ENCODE measurements around the gene SORCS2.

The SORCS2 gene

DNA sequence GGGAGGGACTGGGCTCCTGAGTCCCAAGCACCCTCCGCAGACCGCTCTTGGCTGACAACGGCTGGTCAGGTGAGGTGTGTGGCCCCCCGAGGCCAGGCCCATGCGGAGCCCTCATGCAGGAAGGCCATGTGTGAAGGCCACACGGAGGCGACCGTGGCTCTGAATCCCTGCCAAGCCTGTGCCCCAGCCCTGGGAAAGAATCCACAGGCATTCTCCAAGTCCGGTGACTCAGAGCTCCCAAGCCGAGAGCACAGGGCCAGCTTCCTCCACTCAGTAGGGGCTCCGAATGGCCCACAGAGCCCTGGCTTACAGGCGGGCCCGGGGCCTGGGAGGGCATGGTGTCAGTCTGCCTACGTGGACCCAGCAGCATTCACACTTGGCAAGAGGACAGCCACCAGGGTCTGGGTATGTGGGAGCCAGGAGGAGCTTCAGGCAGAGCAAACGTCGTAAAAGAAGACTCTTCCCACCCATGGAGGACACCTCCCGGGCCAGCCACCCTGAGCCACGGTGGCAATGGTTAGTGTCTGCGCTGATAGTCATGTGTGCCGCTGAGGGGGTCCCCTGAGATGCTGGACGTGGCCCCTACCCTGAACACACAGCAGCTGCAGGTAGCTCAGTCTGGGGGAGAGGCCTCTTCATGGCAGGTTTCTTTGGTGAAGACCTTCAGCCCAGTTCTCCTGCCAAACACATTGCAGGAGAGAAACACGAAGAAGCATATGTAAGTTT, 136.7 kb downstream of the SORCS2 start:
- DNase-seq, result no peak

DNA sequence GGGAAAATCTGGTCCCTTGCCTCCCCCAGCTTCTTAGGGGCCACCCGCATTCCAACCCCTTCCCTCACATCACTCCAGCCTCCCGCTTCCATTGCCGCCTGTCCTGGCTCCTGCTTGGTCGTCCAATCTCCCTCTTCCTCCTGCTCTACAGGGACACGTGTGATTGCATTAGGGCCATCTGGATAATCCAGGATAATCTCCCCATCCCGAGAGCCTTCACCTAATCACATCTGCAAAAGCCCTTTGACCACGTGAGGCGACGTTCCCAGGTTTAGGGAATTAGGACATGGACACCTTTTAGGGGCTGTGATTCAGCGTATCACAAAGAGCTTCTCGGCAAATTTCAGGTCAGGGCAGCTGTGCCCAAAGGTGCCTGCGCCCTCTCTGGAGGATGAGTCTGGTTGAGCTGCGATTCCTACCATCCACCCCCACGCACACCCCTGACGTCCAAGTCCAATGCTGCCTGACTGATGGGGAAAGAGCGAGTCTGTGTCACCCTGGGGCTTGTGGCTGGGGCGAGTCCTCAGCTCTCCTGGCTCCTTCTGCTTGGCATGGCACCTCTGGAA, 137.8 kb downstream of the SORCS2 start:
- DNase-seq, result no peak

DNA sequence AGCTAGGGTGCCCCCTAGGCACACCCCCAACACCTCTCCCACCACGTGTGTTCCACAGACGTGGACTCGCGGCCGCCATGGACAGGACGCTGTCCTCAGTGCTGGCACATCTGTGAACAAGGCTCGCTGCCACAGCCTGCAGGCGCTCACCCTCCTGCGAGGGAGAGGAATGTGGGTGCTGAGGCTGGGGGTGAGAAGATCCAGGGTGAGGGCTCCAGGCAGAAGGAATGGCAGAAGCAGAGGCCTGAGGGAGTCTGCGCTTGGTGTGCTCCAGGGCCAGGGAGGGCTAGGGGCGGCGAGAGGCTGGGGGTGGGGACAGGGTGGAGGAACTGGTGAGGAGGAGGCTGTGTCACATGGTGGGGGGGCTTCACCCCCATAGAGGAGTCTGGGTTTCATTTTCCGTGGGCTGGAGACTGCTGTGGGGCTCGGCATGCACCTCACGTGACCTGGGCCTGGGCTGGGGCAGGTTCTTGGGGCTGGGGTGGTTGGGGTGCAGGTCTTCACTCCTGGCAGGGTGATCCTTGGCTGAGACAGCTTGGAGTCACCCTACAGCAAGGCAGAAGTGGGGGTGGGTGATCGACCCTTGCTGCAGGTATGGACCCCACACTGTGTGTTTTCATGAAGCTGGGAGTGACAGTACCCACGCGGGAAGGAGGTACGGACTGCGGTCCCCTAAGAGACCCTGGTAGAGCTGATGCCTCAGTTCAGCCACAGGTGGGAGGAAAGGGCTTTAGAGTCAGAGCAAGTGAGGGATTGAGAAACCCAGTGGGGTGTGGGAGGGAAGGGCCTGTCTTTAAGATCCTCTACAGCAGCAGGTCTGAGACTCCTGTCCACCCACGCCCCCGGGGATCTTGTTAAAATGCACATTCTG, 138.7 kb downstream of the SORCS2 start:
- DNase-seq, result no peak

DNA sequence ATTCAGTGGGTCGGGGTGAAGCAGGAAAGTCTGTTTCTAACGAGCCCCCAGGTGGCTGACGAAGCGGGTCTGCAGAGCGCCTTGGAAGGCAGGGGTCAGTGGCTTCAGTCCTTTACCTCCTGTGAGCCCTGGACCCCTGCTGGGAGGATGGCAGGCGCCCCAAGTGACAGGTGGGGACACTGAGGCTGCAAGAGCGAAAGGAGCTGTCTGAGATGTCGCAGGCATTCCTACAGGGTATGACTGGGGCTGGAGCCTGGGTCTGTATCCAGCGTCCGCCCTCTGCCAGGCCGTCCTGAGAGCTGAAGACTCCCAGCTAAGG, 139.3 kb downstream of the SORCS2 start:
- DNase-seq, result no peak

DNA sequence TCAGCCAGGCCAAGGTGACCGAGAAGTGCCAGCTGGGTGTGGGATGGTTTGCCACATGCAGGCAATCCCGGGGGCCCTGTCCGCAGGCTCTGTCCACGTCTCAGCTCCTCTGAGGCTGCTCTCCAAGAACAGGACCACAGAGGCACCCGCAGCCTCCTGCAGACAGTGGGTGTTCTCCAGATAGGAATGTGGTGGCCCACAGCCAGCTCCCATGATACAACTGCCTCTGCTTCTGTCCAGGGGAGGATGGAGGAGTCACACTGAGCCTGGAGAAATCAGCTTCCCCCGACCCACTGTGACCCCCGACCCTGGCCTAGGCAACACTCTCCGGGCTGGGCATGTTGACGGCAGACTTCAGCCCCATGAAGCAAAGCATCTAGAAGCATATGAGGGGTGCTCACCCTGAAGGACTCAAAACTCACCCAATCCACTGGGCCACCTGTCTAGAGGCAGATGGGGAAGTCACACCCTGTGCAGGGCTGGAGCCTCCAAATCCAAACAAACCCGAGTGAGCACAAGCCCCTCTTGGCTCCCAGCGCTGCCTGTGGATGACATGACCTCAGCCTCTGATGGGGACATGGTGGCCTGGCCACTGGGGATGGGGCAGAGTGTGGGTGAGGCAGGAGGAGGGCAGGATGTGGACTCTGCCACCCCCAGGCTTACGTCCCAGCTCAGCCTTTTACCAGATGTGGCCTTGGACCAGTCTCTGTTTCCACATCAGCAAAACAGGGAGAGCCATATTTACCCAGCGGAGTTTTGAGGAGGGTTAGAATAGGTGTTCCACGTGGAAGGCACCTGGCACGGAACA, 140.1 kb downstream of the SORCS2 start:
- no peak for DNase-seq

DNA sequence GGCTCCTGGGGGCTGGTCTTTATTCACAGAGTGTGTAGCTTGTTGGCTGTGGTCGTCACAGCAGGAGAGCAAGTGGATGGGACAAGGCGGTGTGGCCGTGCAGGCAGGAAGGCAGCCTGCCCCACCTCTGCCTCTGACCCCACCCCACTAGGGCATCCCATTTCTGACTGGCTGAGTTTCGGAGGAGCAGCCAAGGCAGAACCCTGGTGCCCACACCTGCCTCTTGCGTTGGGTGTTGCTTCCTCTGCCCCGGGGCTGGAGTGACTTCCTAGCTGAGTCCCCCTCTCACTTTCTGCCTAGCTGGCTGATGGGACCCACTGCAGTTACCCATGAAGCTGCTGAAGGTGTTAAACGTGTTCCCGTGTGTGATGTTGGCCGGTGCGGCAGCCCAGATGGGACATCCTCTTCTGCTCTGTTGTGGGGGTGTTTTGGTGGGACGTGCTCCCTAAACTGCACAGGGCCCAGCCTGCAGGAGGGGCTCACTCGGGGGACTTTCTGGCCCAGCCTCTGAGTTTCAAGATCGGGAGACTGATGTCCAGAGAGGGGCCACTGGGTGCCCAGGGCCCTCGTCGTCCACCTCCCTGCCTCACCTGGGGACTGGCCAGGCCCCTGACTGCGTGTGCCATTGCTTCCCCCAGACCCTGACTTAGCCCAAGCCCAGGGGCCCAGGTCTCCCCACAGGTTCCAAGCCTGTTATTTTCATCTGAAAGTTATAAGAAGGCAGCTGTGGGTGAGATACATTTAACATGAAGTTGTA, 140.9 kb downstream of the SORCS2 start:
- no peak for DNase-seq

DNA sequence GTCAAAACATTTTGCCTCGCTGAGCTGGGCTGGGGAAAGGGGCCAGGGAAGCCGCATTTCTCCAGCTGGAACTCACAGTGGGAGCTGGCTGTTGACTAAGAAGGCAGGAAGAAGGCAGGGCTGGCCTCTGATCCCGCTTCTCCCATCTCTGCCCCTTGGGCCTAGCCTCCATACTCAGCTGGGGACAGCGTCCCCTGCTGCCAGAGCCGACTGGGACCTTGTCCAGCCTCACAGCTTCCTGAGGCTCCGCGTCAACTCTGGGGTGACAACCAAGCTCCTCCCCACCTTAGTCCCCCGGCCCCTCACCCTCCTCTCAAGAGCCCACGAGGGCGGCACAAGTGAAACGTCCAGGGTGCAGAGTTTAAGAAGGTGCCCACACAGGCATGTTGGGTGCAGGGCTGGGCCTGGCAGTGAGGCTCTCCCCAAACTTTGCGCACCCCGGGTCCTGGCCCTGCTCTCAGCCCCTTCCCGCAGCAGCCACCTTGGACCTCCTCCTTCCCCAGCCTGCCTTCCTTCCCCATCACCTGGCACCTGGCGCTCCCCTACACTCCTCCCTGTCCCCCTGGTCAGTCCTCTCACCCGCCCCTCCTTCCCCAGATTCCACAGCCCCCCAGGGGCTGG, 141.6 kb downstream of the SORCS2 start:
- no peak for DNase-seq

DNA sequence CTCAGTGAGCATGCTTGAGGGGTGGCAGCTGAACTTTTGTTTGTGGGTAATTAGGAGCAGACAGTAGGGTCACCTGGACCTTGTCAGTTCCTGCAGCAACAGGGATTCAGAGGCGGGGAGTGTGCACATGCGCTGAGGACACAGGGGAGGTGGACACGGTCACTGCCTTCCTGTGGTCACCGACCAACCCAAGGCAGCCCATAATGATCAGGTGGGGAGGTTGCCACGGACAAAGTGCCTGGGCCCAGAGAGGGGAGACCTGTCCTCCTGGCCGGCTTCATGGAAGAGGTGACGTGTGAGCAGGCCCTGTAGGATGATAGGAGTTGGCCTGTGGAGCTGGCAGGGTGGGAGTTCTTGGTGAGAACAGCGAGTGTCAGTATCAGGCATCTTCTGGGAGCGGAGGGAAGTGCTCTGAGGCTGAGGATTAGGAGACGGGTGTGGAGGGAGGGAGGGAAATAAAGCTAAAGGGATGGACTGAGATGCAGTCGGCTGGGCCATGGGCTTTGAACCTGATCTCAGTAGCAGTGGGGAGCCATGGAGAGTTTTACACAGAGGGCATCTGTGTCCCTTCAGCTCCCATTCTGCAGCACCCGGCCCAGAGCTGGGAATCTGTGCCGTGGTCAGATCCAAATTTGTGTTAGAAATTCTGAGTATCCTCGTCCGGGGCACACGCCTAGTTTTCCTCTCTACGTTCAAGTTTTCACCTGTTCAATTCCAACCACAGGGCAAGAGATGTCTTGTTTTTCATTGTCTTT, 142.4 kb downstream of the SORCS2 start:
- DNase-seq, result no peak

DNA sequence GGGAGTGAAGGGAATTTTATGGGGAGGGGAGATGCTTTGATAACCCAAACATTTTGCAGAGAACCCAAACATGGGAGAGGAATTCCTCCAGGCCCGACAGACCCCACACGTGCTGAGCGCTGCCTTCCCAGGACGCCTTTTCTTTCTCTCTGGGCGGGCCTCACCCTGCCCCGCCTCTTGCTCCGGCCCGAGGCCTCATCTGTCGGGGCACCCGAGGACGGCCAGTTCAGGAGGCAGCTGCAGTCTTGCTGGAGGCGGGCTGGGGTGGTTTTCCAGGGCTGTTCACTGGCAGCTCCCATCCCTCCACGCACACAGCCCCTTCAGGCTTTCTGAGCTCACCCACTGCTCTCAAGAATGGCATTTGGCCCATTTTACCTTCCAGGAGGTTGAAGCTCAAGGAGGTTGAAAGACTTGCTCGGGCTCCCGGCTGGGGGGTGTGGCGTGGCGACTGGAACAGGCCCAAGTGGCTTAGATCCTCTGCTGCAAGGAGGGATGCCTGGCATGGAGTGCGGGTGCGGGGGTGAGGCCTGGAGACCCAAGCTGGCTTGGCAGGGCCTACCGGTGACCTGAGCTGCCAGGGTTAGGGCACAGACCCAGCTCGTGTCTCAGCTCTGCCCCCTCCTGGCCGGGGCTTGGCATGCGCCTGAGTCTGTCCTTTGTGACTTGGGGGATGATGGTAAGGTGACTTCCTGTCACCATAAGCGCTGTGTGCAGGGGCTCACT, 143.2 kb downstream of the SORCS2 start:
- DNase-seq, result peak; percentile 12 to 22

DNA sequence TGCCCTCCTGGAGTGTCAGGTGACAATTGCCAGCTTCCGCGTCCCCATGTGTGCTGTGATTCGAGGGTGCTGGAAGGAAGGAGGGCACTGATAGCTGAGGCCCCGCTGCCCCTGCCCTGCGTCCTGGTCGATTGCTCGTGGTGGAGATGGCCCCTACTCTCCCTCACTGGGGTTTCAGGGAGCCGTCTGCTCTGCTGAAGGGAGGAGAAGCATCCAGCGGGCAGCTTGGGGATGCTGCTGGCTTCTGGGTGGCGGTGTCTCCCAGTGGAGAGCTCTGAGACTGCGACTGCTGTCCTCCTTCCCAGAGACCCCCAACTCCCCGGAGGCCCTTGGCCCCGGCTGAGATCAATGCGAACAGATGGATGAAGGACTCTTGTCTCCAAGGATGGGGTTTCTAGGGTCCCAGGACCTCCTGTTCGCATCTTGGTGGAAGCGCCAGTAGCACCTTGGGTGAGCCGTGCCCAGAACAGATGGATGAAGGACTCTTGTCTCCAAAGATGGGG, 143.8 kb downstream of the SORCS2 start:
- DNase-seq, result no peak

DNA sequence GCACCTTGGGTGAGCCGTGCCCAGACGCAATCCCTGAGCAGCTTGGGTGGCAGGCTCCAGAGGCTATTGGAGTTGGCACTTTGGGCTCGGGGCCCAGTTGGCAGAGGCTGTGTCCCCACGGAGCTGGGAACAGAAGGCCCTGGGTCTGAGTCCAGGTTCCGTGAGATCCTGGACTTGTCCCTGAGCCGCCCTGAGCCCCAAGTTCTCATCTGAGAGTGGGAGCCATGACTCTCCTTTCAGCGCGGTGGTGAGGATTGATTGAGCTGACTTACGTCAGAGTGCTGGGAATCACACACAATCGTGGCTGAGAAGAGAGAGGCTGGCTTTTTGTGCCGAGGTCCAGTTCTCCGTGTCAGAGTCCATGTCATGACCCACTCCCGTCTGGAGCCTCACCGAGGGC, 144.4 kb downstream of the SORCS2 start:
- no peak for DNase-seq

DNA sequence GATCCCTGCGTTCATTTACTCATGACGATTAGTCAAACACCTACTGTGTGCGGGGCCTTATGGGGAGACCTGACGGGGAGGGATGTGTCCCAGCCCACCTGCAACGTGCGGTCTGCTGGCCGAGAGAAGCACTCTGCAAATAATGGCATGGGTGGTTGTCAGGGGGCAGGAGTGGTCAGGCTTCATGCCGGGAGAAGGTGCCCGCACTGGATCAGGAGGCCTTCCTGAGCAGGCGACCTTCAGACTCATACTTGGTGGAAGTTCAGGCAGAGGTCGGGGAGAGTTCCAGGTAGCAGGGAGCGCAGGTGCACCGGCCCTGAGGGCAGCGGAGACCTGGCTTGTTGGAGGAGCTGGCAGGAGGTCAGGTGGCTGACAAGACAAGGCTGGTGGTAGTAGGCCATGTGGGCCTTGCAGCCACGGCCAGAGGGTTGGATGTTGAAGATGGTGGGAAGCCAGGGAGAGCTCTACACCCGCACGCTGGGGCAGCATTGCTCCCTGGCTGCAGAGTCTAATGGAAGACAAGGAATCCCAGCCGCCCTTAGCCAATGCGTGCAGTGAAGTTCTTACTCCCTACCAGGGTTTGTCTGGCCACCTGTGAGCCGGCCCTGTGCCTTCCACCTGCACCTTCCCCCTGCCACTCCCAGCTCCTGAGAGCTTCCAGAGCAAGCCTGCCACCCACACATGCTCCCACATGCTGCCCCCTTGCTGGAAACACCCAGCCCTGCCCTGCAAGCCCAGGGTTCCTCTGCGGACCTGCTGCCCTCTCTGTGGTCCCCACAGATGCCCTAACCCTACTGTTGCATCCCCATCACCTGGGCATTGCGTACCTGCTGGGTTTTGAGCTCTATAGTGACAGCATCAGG, 145.1 kb downstream of the SORCS2 start:
- no peak for DNase-seq

DNA sequence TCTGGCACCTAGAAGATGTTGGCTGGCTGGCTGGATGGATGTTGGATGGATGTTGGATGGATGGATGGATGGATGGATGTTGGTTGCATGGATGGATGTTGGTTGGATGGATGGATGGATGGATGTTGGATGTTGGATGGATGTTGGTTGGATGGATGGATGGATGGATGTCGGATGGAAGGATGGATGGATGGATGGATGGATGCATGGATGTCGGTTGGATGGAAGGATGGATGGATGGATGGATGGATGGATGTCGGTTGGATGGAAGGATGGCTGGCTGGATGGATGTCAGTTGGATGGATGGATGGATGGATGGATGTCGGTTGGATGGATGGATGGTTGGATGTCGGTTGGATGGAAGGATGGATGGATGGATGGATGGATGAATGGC, 145.7 kb downstream of the SORCS2 start:
- no peak for DNase-seq

DNA sequence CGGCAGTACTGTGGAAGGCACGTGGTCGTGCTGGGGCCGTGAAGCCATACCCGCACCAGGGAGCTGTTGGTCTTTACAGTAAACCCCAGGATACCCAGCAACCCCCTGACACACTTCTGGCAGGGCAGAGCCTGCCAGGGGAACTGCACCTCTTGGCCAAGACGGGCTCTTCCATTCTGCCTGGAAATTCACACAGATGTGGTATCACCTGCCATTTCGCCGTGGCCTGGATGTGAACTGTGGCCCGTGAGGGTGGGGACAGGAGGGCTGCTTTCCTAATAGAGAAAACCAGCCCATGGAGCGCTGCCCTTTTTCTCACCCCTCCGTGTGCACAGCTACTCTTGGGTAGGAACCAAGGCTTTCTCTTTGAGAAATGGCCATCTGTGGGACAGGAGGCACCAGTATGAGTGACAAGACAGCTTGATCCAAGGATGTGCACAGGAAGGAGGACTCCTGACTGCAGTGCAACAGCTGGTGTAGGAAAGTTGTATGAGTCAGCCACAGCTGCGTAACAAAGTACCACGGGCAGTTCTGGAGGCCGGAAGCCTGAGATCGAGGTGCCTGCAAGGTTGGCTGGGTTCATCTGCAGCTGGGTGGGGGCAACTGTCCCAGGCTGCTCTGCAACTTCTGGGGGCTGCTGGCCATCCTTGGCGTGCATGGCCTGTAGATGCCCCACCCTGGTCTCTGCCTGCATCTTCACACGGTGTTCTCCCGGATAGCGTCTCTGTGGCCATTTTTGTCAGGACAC, 146.7 kb downstream of the SORCS2 start:
- no peak for DNase-seq

DNA sequence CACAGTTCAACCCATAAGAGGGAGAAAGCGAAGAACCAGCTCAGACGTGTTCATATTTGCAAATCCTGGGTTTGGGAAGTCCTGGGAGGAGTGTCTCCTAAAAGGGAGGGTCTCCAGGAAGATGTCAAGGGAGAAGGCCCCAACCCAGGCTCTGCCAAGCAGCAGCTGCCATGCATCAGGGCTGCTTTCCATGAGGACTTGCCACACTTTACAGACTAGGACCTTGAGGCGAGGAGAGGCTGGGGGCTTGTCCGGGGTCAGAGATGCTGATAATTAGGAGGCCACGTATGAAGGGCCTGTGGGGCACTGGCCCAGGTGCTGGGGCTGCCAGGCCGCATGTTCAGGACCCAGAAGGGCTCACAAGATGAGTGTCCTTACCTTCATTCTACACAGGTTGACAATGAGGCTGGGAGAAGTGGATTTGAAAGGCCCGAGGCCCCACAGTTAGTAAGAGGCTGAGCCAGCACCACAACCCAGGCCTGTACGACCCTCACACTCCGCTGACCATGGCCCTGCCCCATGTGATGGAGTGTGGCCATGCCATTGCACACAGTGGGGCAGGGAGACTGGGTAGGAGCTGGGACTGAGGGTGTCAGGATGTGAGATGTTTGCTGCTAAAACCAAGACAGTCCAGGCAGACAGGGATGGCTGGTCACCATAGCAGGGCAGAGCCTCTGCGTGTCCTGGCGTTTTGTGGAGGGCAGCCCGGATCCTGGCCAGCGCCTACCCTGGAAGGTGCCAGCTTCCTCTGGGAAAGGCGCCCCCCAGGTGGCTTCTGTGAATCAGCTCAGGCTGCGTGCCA, 147.6 kb downstream of the SORCS2 start:
- DNase-seq, result no peak

DNA sequence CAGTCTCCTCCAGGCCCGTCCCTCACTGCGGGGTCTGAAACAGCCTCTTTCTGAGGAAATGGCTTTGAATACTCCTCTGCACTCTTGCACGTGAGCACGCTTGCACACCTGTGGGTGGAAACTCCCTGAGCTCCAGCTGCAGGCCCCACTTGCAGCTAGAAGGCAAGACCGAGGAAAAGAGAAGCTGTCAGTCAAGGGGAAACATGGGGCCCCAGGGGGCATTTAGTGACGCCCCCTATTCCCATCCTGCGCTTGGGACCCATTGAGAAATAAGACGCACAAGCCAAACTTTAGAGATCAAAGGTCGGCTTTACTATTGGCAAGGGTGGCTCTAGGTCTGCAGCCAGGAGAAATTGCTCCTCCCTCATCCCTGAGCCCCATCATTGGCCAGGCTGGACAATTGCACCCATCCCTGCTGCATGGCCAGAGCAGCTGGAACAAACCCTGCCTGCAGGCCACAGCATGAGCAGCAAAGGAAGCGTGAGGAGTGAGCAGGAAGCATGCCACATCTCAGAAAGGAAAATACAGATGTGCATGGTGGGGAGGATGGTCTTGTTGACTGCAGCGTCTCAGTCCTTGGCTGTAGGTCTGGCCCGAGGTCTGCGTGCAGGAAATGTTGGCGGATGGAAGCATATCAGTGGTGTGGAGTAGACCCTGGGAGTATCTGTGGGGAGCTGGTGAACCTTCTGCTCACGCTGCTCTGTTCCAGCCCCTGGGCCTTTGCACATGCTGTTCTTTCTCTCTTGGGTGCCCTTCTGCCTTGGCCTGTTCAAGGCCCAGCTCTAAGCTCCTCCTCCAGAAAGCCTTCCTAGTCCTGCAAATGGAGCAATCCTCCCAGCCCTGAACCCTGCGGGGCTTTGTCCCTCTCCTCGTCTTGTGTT, 148.5 kb downstream of the SORCS2 start:
- DNase-seq, result no peak
